HUES64 (cell line): Measurements from ENCODE around the gene OR2D3.
"Not testable (repeated sequence)": the region's sequence is repeated elsewhere in the genome, so short reads cannot be mapped to it uniquely, and the experiment has no call there.

ENCODE experiments used
- H3K27ac ChIP-seq: 2 replicates; pipeline ENCODE4 v1.7.0; 2013; ENCODE audit warnings: low read depth, low read length, inconsistent platforms
- H3K27me3 ChIP-seq: 2 replicates; pipeline ENCODE4 v1.6.1; 2013; ENCODE audit warnings: mild to moderate bottlenecking, low read length; ENCODE audit not compliant: insufficient read depth
- H3K36me3 ChIP-seq: 2 replicates; pipeline ENCODE4 v1.6.1; 2013; ENCODE audit warnings: mild to moderate bottlenecking, low read length; ENCODE audit not compliant: insufficient read depth
- H3K4me1 ChIP-seq: 2 replicates; pipeline ENCODE4 v1.6.1; 2013; ENCODE audit warnings: mild to moderate bottlenecking, low read length, moderate library complexity; ENCODE audit not compliant: insufficient read depth
- H3K4me3 ChIP-seq: 2 replicates; pipeline ENCODE4 v1.5.1; 2013; ENCODE audit warnings: mild to moderate bottlenecking, low read length, moderate library complexity
- H3K9ac ChIP-seq: 2 replicates; pipeline ENCODE4 v1.6.1; 2013; ENCODE audit warnings: mild to moderate bottlenecking, low read depth, low read length
- H3K9me3 ChIP-seq: 2 replicates; pipeline ENCODE4 v1.6.1; 2013; ENCODE audit warnings: low read depth, low read length; ENCODE audit not compliant: insufficient read depth
- WGBS: fragments of 150-250, 120-280 bp; methylation state at CpG from one replicate; pipeline ENCODE4 v1.1.7; 2013; ENCODE audit warnings: missing lambda C conversion rate; 5-methylcytosine and 5-hydroxymethylcytosine counted together

Gene OR2D3

DNA sequence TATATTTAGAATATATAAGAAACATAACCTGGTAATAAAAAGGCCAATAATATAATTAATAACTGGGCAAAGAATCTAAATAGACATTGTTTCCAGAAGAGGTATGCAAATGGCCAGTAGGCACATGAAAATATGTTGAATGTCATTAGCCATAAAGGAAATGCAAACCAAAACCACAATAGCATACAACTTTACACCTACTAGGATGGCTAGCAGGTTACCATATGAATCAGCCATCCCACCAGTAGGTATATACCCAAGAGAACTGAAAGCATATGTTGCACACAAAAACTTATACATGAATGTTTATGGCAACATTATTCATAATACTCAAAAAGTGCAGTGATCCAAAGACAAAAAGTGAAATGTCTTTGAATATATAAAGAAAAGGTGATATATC lies 25.8 kb upstream of the OR2D3 start:
- Histone ChIP-seq H3K36me3 (no peaks in the 10 kb centered on the region), H3K27me3 (no peaks in the 10 kb centered on the region), H3K27ac (no peak overlapping the region), H3K4me1 (no peaks in the 10 kb centered on the region), H3K4me3 (no peak overlapping the region), H3K9me3 (no peaks in the 10 kb centered on the region), H3K9ac (no peak overlapping the region)

DNA sequence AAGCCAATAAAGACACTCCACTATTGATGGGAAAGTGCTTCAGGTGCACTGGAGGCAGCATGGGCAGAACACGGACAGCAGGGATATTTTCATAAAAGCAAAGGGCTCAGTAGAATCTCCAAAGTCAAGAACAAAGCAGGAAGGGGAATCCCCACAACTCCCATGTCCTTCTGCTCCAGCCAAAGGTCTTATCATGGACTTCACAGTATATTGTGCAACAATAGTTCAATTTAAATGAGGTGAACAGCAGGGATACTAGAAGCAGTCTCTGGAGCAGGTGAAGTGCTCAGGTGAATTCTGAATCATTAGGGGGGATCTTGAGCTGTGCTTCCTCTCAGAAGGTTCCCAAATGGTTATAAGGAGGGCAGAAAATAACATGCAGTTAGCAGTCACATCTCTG lies 21.9 kb upstream of the OR2D3 start:
- H3K9me3 ChIP-seq: no peaks in the 10 kb centered on the region
- 80% methylated on average over 1 of the region's 1 CpG for WGBS
- H3K27ac ChIP-seq: no peak overlapping the region
- no peaks in the 10 kb centered on the region for H3K4me1 ChIP-seq
- H3K9ac ChIP-seq: no peak overlapping the region
- no peak overlapping the region for H3K4me3 ChIP-seq
- H3K36me3 ChIP-seq: no peaks in the 10 kb centered on the region
- H3K27me3 ChIP-seq: no peaks in the 10 kb centered on the region

DNA sequence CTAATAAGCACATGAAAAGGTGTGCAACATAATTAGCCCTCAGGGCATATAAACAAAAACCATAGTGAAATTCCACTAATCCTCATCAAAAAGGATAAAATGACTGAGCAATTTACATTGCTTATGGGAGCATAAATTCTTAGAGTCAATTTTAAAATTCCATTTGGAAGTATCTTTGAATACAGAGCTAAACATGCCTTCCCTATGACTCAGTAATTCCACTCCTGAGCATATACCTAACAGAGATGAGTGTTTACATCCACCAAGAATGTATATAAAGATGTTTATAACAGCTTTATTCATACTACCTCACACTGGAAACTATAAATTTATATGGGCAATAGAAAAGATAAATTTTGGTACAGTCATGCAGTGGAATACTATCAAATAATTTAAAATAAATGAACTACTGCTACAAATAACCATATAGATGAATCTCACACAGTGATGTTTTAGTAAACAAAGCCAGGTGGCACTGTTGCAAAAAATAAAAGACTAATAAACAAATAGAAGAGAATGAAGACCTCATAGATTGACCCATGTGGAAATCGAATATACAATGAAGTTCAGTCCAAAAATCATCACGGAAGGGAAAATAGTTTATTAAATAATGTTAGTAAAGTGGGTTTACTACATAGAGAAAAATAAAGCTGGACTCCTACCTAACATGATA lies 20.3 kb upstream of the OR2D3 start:
- 95% methylated on average over 2 of the region's 2 CpGs for WGBS
- no peaks in the 10 kb centered on the region for H3K36me3 ChIP-seq
- no peak overlapping the region for H3K4me3 ChIP-seq
- H3K27ac ChIP-seq: no peak overlapping the region
- H3K9ac ChIP-seq: no peak overlapping the region
- H3K4me1 ChIP-seq: no peaks in the 10 kb centered on the region
- H3K9me3 ChIP-seq: no peaks in the 10 kb centered on the region
- H3K27me3 ChIP-seq: no peaks in the 10 kb centered on the region

DNA sequence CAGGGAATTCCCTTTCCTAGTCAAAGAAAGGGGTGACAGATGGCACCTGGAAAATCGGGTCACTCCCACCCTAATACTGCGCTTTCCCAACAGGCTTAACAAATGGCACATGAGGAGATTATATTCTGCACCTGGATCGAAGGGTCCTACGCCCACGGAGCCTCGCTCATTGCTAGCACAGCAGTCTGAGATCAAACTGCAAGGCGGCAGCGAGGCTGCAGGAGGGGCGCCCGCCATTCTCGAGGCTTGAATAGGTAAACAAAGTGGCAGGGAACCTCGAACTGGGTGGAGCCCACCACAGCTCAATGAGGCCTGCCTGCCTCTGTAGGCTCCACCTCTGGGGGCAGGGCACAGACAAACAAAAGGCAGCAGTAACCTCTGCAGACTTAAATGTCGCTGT lies 16.0 kb upstream of the OR2D3 start:
- not testable (repeated sequence) for H3K9ac ChIP-seq, H3K36me3 ChIP-seq, H3K4me1 ChIP-seq, H3K27ac ChIP-seq, H3K27me3 ChIP-seq, H3K4me3 ChIP-seq, H3K9me3 ChIP-seq
- 86% methylated on average over 13 of the region's 13 CpGs for WGBS

DNA sequence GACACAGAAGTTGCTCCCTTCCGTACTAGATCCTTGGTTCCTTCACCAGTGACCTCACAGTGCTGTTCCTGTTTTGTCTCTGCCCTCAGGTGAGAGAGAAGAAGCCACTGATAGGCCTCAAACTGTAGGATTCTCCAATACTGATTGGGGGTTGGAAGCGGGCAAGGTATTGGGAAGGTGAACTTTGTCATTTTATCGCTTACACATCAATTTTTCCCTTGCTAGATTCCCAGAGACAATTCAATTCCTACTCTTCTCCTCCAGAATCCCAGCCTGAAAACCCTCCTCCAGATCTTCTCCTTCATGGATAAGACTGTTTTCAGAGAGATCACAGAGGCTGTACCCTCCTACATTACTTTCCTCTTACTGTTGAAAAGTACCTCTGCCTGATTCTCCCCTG lies 9.4 kb upstream of the OR2D3 start:
- Histone ChIP-seq H3K4me1 (no peaks in the 10 kb centered on the region), H3K4me3 (no peak overlapping the region), H3K27ac (no peak overlapping the region), H3K9me3 (no peaks in the 10 kb centered on the region), H3K9ac (no peak overlapping the region), H3K27me3 (no peaks in the 10 kb centered on the region), H3K36me3 (no peaks in the 10 kb centered on the region)
- 92% methylated on average over 3 of the region's 3 CpGs for WGBS

DNA sequence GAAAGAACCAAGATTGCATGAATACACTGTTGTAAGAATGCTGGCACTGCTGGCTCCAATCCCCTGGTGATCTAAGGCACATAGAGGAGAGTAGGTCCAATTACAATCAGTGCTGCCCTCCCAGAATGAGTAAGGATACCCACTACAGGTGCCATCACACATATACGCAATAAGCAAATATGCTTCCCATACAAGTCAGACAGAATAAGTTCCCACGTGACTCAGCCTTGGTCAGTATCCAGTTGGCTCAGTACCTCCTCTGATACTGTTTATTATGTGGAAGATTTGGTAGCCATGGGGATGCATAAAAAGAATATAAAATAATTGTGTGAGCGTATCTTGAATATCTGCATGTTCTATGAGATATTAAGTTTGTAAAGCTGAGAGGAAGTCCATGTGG lies 8.9 kb upstream of the OR2D3 start:
- Histone ChIP-seq H3K27me3 (no peaks in the 10 kb centered on the region), H3K36me3 (no peaks in the 10 kb centered on the region), H3K4me3 (no peak overlapping the region), H3K9me3 (no peaks in the 10 kb centered on the region), H3K27ac (no peak overlapping the region), H3K4me1 (no peaks in the 10 kb centered on the region), H3K9ac (no peak overlapping the region)
- 93% methylated on average over 3 of the region's 3 CpGs for WGBS

DNA sequence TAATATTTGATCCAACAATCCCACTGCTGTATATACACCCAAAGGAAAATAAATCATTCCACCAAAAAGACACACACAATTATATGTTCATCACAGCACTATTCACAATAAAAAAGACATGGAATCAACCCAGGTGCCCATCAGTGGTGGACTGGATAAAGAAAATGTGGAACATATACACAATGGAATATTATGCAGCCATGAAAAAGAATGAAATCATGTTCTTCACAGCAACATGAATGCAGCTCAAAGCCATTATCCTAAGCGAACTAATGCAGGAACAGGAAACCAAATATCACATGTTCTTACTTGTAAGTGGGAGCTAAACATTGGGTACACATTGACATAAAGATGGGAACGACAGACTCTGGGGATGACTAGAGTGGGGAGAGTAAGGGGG lies 1.1 kb upstream of the OR2D3 start:
- no peak overlapping the region for H3K9ac ChIP-seq
- H3K27me3 ChIP-seq: no peaks in the 10 kb centered on the region
- no peaks in the 10 kb centered on the region for H3K9me3 ChIP-seq
- H3K27ac ChIP-seq: no peak overlapping the region
- H3K4me3 ChIP-seq: no peak overlapping the region
- no peaks in the 10 kb centered on the region for H3K36me3 ChIP-seq
- 39% methylated on average over 2 of the region's 2 CpGs for WGBS
- no peaks in the 10 kb centered on the region for H3K4me1 ChIP-seq

DNA sequence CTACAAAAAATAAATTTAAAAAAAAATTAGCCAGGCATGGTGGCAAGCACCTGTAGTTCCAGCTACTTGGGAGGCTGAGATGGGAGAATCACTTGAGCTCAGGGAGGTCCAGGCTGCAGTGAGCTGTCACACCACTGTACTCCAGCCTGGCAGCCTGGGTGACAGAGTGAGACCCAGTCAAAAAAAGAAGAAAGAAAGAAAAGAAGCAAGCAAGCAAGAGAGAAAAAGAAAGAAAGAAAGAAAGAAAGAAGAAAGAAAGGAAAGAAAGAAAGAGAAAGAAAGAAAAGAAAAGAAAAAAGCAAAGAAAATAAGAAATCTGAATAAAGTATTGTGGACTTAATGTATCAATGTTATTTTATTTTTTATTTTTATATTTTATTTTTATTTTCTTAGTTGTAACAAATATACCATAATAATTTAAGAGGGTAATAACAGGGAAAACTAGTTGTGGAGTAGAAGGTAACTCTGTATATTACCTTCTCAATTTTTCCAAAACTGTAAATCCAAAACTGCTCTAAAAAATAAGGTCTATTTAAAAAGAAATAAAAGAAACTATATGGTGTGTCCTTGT lies 4.3 kb downstream of the OR2D3 start:
- H3K9me3 ChIP-seq: no peaks in the 10 kb centered on the region
- H3K9ac ChIP-seq: no peak overlapping the region
- no peak overlapping the region for H3K4me3 ChIP-seq
- H3K36me3 ChIP-seq: no peaks in the 10 kb centered on the region
- peaks cover 21% of the 10 kb centered on the region for H3K4me1 ChIP-seq
- H3K27me3 ChIP-seq: peaks cover 12% of the 10 kb centered on the region; the same call in 1 of the 2 replicates
- no peak overlapping the region for H3K27ac ChIP-seq

DNA sequence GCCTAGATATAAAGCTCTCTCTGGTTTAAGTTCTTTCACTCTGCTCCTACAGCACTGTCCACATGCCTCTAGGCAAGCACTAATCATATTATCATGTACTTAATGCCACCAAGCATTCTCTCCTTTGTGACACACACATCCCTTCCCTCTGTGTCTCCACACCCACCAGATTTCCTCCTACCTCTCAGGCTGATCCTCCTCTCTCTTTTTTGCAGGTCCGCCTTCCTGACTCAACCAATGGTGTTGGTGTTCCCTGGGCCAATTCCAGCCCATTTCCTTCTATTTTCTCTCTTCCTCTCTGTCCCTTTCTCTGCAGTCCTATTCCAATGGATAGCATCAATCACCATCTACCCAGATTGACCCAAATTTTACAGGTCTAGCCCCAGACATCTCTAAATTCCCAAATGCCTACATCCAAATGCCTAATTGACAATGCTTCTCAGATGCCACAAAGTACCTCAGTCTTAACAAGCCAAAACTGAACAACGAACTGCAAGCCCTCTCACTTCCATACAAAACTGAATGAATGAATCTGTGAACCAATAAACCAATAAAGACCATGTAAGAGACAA lies 4.9 kb downstream of the OR2D3 start:
- H3K9ac ChIP-seq: no peak overlapping the region
- H3K4me3 ChIP-seq: peak overlapping the region; percentile 78
- 69% methylated on average over 2 of the region's 2 CpGs for WGBS
- peaks cover 12% of the 10 kb centered on the region; the same call in 1 of the 2 replicates for H3K27me3 ChIP-seq
- H3K27ac ChIP-seq: peak overlapping the region; percentile 15; the same call in 1 of the 2 replicates
- H3K9me3 ChIP-seq: no peaks in the 10 kb centered on the region
- peaks cover 21% of the 10 kb centered on the region for H3K4me1 ChIP-seq
- no peaks in the 10 kb centered on the region for H3K36me3 ChIP-seq

DNA sequence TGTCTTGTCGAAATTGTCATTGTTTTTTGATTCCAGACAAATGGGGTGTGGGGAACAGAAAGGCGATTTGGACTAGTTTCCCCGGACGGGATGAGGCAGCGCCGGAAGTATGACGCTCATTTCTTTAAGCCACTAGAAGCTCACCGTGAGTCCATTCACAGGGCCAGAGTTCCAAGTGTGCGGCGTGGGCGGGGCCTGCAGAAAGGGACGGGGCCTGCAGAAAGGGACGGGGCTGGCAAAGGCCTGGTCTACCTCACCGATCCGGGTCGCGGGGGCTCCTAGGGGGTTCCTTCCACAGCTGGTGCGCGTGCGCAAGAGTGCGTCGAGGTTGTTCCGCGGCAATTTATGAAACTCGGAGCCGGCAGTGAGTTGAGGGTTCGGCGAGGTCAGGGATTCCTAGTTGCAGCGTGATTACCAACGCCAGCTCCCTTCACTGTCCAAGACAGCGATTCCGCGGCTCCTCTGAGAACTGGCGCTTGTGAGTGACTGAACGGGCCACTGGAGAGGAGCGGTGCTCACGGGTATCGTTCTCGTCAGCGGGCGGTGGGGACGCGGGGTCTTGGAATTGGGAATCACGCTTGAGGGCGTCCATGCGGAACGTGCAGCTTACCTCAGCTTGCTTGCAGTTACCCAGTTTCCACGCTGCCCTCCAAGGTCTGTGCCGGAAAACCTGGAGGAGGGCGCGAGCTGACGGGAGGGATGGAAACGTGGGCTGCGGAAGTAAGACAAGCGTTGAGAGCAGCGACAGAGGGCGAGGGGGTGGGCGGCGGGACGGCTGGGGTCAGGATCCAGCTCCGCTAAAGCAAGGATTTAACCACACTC lies 5.6 kb downstream of the OR2D3 start, which contains the start of gene ZNF215:
Gene ZNF215 (plus strand): TSS at position 219 of the 822 bp plus-strand sequence. CDS start 5,847 bp downstream, outside the sequence.
- Histone ChIP-seq H3K27ac (peak within 1 kb of the TSS; percentile 54; the same call in 1 of the 2 replicates), H3K36me3 (no peaks in the 10 kb centered on the region), H3K27me3 (peaks cover 12% of the 10 kb centered on the region; the same call in 1 of the 2 replicates), H3K9ac (peak within 1 kb of the TSS; percentile 84), H3K9me3 (no peaks in the 10 kb centered on the region), H3K4me3 (peak within 1 kb of the TSS; percentile 78), H3K4me1 (peaks cover 21% of the 10 kb centered on the region)
- WGBS: 1% methylated on average over 61 of the region's 61 CpGs

DNA sequence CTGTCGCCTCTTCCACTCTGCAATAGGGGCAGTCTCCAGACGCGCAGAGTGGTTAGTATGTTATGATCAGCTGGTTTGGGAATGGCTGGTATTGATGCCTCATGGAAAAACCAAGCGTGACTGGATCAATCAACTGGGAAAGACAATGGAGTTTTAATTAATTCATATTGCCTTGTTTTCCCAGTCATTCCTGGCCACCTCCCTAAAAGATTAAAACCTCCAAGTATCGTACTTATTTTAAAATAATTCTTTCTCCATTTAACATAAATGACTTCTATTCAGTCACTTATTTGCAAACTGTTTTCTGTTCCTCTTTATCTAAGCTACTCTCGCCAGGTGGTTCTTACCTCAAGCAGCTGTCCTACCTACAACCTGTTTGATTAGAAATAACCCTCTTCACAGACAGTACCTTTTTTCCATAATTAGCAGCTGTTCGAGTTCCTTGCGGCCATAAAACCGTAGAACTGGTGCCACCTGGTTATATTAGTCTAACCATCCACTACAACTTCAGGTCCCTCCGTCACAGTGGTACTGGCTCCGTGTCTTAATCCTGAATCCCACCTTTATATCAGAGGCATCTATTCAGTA lies 6.3 kb downstream of the OR2D3 start:
- H3K4me1 ChIP-seq: peaks cover 21% of the 10 kb centered on the region
- peaks cover 12% of the 10 kb centered on the region; the same call in 1 of the 2 replicates for H3K27me3 ChIP-seq
- H3K4me3 ChIP-seq: peak overlapping the region; percentile 78
- 22% methylated on average over 11 of the region's 11 CpGs for WGBS
- no peak overlapping the region for H3K27ac ChIP-seq
- H3K9me3 ChIP-seq: no peaks in the 10 kb centered on the region
- peaks cover 4% of the 10 kb centered on the region; the same call in 1 of the 2 replicates for H3K36me3 ChIP-seq
- peak overlapping the region; percentile 84 for H3K9ac ChIP-seq
